NCI-H526 treated with DMSO at 0.1 percent for 48 hours (cell line): ENCODE measurements around the gene BORCS5.
A peak's percentile ranks its signal among the peaks of the same experiment; 100 is the strongest.
"Not testable (repeated sequence)": the region's sequence is repeated elsewhere in the genome, so short reads cannot be mapped to it uniquely, and the experiment has no call there.

Source experiments
- DNase-seq: peaks from one replicate; lab custom pipeline; 2025; lab: John Stamatoyannopoulos, UW

The BORCS5 gene

GRCh38 chr12:12356896-12357718 is at the start of gene BORCS5:
Gene BORCS5 (plus strand): TSS chr12:12357078. CDS start chr12:12357452, 374 bp downstream.
- peak; percentile 92 for DNase-seq

GRCh38 chr12:12310695-12311094 is 46.2 kb upstream of the BORCS5 start:
- DNase-seq, result not testable (repeated sequence)

GRCh38 chr12:12315838-12316237 is 41.0 kb upstream of the BORCS5 start:
- DNase-seq, result no peak

- DNase-seq, result no peak
Observed at GRCh38 chr12:12319451-12320183, 37.3 kb upstream of the BORCS5 start.

GRCh38 chr12:12323118-12323517 is 33.8 kb upstream of the BORCS5 start:
- no peak for DNase-seq

GRCh38 chr12:12323591-12323990 is 33.3 kb upstream of the BORCS5 start:
- DNase-seq, result no peak

- no peak for DNase-seq
Observed at GRCh38 chr12:12326262-12326661, 30.6 kb upstream of the BORCS5 start.

- DNase-seq, result peak; percentile 55
Observed at GRCh38 chr12:12327802-12328201, 29.1 kb upstream of the BORCS5 start.

GRCh38 chr12:12331244-12331771 is 25.6 kb upstream of the BORCS5 start:
- DNase-seq, result no peak

GRCh38 chr12:12331896-12332295 is 25.0 kb upstream of the BORCS5 start:
- DNase-seq, result peak; percentile 9

GRCh38 chr12:12333407-12334366 is 23.2 kb upstream of the BORCS5 start:
- DNase-seq, result no peak

- DNase-seq, result peak; percentile 55
Observed at GRCh38 chr12:12334367-12335040, 22.4 kb upstream of the BORCS5 start.

- DNase-seq, result no peak
Observed at GRCh38 chr12:12336049-12336411, 20.8 kb upstream of the BORCS5 start.

GRCh38 chr12:12336511-12336910 is 20.4 kb upstream of the BORCS5 start:
- no peak for DNase-seq

GRCh38 chr12:12338527-12339168 is 18.2 kb upstream of the BORCS5 start:
- no peak for DNase-seq

- peak; percentile 44 for DNase-seq
Observed at GRCh38 chr12:12349711-12350665, 6.9 kb upstream of the BORCS5 start, which contains the start of gene MANSC1. Gene MANSC1 (minus strand): TSS chr12:12350242. CDS start chr12:12343314, 6,928 bp downstream.

- peak; percentile 62 for DNase-seq
Observed at GRCh38 chr12:12350868-12351463, 5.9 kb upstream of the BORCS5 start.

GRCh38 chr12:12351468-12352185 is 5.3 kb upstream of the BORCS5 start:
- not testable (repeated sequence) for DNase-seq
